CD4-positive, alpha-beta T cell treated with Interleukin-12 subunit alpha and Interleukin-12 subunit beta, for 1 hour (primary cell): Measurements from ENCODE around the gene CARS1.

ENCODE experiments used
- DNase-seq: peaks from one replicate; pipeline ENCODE4 v3.0.0-alpha.2; 2020

CARS1 gene

GRCh38 chr11:2952290-2952689, 104.9 kb downstream of the CARS1 start:
- no peak for DNase-seq

GRCh38 chr11:2951231-2952110, 105.8 kb downstream of the CARS1 start:
- no peak for DNase-seq
